T-helper 1 cell (primary cell): ENCODE measurements around the gene GLRX.
A peak's percentile ranks its signal among the peaks of the same experiment; 100 is the strongest.

ENCODE experiments used
- DNase-seq, 5 donors: peaks; one replicate each; pipeline ENCODE4 v3.0.0-alpha.2; 2012 to 2020
- total RNA-seq, 4 donors: gene quantifications; one replicate each; lab custom pipeline; 2026; lab: John Stamatoyannopoulos, UW

The GLRX gene
- total RNA-seq: 24.0 to 41.2 (median 31.5) reads per million in 4 donors

GRCh38 chr5:95822542-95823181, at the start of gene GLRX:
GLRX (minus strand) TSS chr5:95822726; CDS start chr5:95822662, 64 bp downstream.
- peak in 4 of 5 donors; percentile 37 to 72 (median 52) for DNase-seq

GRCh38 chr5:95871146-95871806, 48.8 kb upstream of the GLRX start:
- no peak for DNase-seq

DNA sequence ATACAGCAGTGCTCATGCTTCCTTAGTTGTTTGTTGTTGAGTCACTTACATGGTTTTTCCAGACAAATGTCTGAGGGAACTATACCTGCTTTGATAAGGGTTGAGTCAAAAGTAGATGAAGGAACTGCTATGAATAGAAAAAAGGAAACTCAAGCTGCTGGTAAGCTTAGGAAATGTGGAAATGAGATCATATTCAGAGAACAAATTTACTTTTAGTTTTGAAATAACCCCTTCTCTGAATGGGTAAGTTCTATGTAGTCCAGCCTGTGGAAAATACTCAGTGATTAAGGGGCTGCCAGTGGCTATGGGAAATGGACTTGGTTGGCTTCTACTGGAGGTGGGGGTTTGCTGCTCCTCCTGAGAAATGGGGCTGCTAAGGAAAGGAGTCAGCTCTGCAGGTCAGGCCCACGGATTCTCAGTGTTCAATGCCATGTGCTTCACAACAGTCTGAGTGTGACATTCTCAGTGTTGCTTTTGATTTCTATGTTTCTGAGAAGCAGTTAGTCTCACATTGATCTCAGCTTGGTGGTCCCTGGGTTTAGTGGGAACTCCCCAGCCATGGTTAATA, 47.7 kb upstream of the GLRX start:
- DNase-seq: peak in 1 of 5 donors; percentile 72

GRCh38 chr5:95869173-95869855, 46.8 kb upstream of the GLRX start:
- DNase-seq: peak in 4 of 5 donors; percentile 31 to 83 (median 42)

GRCh38 chr5:95868136-95868535, 45.6 kb upstream of the GLRX start:
- no peak for DNase-seq

DNA sequence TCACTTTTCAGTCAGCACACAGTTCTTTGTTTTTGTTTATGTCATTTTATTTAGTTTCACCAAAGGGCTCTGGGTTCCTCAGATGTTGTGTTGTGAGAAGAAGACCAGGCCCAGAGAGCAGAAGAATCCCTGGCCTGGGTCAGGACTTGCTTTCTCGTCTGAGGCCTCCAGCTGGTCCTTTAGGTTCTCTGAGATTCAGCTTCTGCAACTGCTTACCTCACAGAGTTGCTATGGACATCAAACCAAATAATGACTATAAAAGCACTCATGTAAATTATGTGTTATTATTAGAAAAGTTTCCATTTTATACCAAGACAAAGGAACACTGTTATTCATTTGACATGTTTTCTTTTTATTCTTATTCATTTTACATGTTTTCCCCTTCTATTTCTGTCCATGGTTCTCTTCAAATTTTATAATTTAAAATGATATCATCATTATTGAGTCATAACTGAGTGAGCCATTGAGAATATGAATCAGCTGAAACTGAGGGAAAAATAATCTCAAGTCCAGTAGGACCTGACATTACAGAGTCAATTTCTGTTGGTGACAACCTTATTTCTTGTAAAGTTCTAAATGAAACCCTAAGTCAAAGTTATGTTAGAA, 44.0 kb upstream of the GLRX start:
- no peak for DNase-seq

DNA sequence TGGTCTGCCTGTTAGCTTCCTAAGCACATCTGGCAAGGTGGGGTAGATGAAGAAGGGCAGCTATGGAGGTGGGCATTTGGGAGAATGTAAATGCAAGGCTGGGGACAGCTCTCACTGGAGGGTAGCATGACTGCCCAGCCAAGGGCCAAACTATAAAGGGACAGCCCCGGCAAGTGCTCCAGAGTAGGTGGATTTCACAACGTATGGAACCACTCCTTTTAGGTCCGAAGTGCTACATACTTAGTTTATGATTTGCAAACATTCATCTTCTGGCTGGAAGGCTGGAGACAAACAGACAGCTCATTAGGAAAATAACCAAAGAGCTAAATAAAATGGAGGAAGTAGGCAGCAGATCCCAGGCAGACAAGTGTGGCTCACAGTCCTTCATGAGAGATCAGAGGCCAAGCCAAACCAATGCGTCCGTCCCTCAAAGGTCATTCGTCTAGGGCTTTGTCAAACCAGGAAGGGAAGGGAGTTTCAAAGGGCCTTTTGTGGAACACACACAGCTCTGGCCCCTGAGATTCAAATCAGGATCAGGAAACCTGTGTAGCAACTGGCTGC, 42.5 kb upstream of the GLRX start:
- no peak for DNase-seq

DNA sequence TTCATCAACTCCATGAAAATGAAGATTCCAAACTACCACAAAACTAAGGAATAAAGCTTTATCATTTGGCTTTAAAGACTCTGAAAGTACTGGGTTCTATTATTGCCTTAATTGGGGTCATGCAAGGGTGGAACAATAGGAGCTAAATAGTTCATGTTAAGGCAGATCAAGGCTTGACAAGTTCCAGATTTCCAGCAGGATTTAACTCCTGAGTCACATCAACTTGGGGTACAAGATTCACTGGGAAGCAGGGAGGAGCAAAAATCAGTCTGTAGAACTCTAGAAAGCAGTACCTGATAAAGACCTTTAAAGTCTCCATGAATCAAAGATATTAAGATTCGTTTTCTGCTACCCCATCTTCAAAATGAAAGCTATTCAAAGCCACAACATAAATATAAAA, 41.9 kb upstream of the GLRX start:
- no peak for DNase-seq

GRCh38 chr5:95863383-95863757, 40.8 kb upstream of the GLRX start:
- no peak for DNase-seq

GRCh38 chr5:95862671-95863382, 40.3 kb upstream of the GLRX start:
- peak in 1 of 5 donors; percentile 46 for DNase-seq

GRCh38 chr5:95861864-95862561, 39.5 kb upstream of the GLRX start:
- DNase-seq: peak in 1 of 5 donors; percentile 38

DNA sequence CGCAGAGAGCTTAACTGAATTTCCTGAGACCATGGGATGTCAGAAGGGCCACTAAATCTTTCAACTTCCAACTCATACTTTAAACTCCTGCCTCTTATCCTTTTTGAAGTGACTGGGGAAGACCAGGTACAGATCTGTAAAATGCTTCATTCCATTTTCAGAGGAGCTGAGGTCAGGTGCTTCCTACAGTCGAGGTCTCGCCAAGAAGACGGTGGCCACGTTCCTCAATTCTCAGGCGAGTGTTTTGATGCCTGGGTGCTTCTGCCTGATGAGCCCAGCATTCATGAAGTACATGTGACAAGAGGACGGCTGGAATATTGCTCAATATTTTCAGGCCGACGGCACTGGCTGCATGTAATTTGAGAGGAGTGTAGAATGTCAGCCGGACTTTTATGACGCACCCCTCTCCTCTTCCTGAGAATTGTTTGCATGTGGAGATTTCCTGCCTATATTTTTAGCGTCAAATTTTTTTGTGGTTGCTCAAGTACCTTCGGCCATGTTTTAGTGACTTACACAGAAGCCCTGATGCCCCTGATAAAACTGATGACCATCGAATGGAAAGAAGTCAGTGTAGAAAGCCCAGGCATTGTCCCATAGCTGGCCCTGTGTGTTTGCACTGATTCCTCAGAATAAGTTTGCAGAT, 38.8 kb upstream of the GLRX start:
- no peak for DNase-seq

- DNase-seq: no peak
Measured at GRCh38 chr5:95859661-95860060, 37.1 kb upstream of the GLRX start.

GRCh38 chr5:95858661-95859595, 36.4 kb upstream of the GLRX start:
- peak; percentile 59 to 91 (median 75) for DNase-seq

GRCh38 chr5:95858023-95858461, 35.5 kb upstream of the GLRX start:
- no peak for DNase-seq

DNA sequence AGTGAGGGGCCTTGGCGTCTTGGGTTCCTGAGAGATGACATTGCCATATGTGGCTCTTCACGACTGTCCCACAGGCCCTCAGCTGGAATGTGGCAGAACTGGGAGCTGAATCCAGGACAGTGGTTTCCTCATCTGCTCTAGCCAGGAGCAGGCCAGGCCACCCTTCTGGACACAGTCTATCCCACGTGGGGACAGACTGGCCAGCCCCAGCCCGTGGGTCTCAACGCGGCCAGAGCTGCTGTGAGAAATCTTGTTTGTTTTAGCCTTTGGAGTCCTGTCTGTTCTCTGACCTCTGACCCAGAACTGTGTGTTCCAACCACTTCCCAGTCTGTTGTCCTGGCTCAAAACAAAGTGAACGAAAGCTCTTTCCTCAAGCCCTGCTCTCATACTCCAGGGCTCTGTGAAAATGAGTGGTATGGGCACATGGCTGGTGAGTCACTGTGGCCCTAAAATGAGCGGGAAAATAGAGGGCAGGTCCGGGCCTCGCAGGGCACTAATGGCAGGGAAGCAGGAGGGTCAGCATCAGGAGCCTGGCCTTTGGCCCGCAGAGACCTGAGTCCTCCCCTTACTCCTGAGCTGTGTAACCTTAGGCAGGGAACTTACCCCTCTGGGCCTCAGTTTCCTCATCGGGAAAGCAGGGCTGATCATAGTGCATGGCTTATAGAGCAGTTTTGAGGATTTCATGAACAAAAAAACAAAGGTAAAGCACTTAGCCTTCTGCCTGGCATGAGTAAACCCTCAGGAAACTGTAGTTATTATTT, 34.8 kb upstream of the GLRX start:
- DNase-seq: no peak

- no peak for DNase-seq
Measured at GRCh38 chr5:95856501-95856981, 34.0 kb upstream of the GLRX start.

DNA sequence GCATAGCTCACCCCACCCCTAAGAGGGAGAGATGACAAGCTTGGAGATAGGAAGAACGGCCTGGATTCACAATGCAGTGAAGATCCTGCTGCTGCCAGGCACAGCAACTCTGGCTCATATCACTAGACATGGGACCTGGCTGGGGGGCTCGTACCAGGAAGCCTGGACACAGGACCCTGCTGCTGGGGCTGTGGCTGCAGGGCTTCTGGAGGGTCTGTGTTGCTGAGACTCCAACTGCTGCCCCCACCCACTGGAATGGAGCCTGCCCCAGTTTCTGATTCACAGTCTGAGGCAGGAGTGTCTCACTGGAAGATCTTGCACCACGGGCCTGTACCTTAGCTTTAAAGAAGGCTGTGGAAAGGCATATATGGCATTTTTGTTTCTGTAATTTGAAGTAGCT, 31.0 kb upstream of the GLRX start:
- no peak for DNase-seq

- DNase-seq: no peak
Measured at GRCh38 chr5:95852567-95852966, 30.0 kb upstream of the GLRX start.
